ENCODE results near the gene PIEZO2.

DNA sequence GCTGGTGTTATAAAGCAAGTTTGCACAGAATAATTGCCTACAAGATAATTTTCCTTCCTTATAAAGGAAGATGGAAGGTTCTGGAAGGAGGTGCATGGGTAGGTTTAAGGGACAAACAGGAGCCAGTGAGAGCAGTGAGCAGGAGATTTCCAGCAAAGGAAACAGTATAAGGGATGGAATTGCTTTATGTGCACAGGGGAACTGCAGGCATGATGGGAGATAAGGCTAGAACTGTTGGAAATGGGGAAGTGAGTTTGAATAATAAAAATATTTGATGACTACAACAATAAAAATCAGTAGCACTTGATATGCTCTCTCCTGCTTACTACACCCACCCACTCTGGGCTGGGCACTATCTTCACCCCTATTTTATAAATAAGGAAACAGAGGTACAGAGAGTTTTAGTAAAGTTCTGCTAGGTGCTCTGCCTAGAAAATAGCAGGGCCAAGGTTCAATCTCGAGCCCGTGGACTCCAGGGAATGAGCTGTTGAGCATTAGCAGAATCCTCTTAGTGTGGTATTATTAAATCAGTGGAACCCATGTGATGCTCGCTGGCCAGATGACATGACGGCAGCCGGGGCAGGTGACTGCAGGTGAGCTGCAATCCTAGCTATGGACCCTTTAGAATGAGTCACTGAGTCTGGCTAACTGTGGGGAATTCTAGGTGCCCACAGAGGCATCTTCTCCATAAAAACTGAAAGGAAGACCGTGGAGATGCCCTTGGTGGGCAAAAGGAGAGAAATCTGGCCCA, 302.5 kb downstream of the PIEZO2 start:
- TF ChIP-seq TAF1 (IDR thresholded peaks at IDR 0.05; ENCODE audit: low read depth, low read length): no peak
- TF ChIP-seq PAX5 (IDR thresholded peaks at IDR 0.05; ENCODE audit: insufficient read depth, low read length, severe bottlenecking): no peak
- no peak for TF ChIP-seq POU2F2 (IDR thresholded peaks at IDR 0.05; ENCODE audit: low read depth, low read length)
- no peak for TF ChIP-seq POLR2A (IDR thresholded peaks at IDR 0.05; ENCODE audit: low read depth, low read length)
- no peak for TF ChIP-seq POLR2AphosphoS5 (IDR thresholded peaks at IDR 0.05; ENCODE audit: low read depth, low read length)
- 0 out of 2 replicates have a peak, but pooled peaks have one; percentile 11 for TF ChIP-seq SPI1 (IDR thresholded peaks at IDR 0.05; ENCODE audit: low read depth, low read length)

Data from GM12891 (cell line).